Hippocampal formation (tissue), 2 donors: ENCODE results near the gene PROM1.

ENCODE experiments used
- DNase-seq, 2 donors: peaks; one replicate each; lab custom pipeline; 2025; lab: John Stamatoyannopoulos, UW

The PROM1 gene

GRCh38 chr4:16062601-16063000 is 21.2 kb downstream of the PROM1 start:
- DNase-seq = no peak

GRCh38 chr4:16056681-16057385 is 27.0 kb downstream of the PROM1 start:
- no peak for DNase-seq

GRCh38 chr4:16055873-16056272 is 27.9 kb downstream of the PROM1 start:
- no peak for DNase-seq

- DNase-seq = no peak
Measured at GRCh38 chr4:16055471-16055870, 28.4 kb downstream of the PROM1 start.

DNA sequence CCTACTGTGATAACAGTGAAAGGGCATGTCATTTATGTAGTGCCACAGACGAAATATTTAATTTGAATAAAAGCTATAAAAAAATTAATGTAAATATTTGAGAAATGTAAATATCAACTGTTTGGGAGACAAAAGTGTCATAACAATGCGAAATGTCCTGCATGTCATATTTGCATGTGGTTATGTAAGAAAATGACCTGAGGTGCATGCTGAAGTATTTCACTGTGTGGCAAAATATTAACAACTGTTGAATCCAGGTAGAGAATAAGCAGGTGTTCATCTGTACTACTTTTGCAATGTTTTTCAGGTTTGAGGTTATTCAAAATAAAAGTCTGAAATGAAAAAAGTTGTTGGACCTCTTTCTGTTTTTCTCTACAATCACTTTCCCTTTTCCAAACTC is 30.9 kb downstream of the PROM1 start:
- no peak for DNase-seq

DNA sequence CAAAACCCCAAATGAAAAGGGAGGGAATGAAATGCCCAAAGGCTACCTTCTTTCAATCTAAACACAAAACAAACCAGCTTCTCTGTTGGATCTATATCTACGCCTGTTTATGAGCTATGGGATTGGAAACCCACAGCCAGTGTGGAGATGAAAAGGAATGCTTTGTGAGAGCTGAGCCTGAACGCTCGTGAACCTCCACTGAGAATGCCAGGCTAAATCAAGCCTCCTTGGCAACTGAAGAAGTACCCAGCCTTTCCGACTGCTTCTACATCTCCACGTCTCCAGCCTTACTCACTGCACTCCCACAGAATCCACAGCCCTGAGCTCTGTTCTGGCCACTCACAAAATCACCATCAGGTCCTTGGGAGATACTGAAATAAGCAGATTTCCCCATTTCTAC is 31.8 kb downstream of the PROM1 start:
- no peak for DNase-seq

DNA sequence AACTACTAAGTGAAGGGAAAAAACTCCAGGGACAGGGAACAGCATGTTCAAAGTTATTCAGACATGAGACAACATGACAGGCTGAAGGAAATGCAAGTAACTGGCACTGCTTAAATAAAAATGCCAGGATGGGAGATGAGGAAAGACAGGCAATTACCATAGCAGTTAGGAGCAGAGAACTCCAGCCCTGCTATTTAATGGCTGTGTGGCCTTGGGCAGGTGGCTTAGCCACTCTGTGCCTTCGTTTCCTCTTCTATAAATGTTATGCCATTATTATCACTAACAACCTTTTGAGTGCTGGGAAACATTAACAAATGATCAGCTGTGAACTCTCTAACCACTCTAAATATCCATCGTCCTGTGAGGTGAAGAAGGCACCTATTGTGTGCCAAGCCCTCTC is 32.7 kb downstream of the PROM1 start:
- no peak for DNase-seq

- DNase-seq = no peak
Measured at GRCh38 chr4:16050669-16051068, 33.2 kb downstream of the PROM1 start.

DNA sequence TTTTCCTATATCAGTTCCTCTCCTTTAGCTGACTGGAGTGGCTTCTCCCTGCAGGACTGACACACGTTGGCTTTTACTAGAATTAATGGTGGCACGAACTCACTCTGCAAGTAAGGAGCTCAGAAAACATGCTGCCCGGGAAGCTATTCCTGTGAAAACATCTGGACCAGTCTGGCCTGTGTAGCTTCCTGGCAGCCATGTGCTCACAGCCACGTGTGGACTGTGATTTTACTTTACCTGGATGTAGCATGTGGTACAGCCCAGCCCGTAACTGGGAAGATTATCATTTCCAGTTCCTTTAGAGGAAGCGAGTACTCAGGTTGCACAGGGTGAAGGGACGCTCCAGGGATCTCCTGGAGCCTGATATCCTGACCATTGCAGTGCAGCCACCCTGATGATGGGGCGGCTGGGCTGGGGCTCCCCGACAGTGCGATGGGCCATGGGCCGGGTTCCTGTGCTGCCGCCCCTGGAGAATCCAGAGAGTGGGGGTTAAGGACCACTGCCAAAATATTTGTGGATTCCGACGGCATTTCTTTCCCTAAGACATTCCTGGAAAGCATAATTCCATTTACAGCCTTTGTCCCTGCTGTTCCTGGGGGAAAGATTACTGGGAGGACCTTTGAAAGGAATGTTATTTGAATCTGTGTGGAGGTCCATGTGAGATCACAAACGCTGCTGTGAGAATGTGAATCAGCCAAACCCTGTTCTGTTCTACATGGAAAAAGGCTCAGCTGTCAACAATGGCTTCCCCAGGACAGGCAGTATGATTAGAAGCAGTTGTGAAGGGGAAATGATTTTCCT is 35.0 kb downstream of the PROM1 start:
- no peak for DNase-seq

DNA sequence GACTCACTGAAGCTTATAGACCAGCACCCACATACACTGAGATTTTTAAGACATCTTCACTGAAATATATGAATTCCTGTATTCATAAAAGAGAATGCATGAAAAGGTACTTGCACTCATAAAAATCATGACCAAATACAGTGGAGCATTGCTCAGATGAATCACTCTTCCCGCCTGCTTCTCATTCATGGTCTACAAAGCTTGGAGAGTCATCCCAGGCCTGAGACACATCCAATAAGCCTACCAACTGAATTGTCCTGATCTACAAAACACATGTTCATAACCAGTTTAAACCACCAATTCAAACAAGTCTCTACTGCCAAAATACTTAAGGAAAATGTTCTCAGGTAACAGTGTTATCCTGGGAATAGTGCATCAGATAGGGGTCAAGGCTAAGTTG is 38.1 kb downstream of the PROM1 start:
- DNase-seq = no peak

DNA sequence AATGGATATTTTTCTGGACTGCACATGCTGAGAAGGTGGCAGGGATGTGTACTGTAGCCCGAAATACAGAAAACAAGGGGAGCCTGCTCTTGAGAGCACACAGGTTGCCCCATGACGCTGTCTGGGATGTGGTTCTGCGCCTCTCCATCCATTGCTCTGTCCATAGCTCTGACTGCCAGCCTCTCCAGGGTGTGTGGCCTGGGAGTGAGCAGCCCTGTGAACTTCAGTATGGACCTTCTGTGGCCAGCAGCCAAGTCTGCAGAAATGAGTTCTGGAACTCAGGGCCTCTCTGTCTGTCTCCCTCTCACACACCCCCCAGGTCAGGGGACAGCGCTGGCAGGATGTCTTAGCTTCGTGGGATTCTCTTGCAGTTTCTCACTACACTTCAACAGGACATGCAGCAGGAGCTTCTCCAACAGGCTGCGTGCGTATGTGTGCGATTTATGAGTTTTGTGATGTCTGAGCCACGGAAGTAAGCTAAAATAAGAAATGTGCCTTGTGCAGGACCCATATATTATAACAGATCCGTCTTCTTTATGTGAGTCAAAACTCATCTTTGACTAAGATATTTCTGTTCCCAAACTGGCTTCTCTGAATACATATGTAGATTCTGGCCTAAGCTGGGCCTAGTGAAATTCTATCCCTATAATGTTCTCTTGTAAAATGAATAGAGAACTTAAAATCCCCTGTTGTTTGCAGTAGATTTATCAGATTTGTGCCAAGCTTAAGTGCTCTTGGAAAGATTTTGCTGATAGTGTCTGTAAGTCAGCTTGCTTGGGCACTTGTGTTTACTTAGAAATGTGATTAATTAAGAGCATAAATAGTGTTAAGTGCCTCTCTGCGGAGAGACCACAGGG is 40.0 kb downstream of the PROM1 start:
- DNase-seq = no peak

- no peak for DNase-seq
Measured at GRCh38 chr4:16039139-16039538, 44.7 kb downstream of the PROM1 start.

DNA sequence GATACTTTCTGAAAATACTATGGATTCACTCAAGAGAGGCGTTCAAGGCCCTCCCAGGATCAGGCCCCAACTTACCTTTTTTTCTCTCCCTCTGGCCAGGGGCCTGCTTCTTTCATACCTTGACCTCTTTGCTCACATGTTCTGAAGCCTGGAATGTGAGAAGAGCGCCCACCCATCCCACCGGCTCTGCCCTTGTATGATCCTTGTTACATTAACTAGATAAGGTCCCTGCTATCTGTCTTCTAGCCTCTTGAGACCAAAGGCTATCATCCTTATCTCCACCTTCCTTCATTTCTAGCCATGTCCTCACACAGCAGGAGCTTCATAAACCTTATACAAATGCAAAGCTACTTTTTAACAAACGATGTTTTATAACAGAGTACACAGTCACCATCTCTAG is 45.9 kb downstream of the PROM1 start:
- DNase-seq = no peak

DNA sequence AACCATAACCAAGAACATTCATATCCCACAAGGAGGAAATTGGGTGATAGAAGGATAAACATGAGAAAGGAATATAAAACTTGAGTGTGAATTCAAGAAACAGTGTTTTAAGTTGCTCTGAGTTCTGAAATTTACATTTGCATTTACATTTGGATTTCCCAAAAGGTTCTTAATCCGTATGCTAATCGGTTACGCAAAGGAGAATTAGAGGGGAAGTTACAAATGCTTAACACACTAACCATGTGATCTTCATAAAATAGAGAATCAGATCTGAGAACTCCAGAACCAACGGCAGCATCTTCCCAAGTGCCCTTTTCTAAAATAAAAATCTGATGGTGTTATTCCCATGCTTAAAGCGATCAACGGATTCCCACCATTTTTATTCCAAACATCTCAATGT is 48.0 kb downstream of the PROM1 start:
- no peak for DNase-seq

GRCh38 chr4:16034010-16034748 is 49.6 kb downstream of the PROM1 start:
- no peak for DNase-seq

DNA sequence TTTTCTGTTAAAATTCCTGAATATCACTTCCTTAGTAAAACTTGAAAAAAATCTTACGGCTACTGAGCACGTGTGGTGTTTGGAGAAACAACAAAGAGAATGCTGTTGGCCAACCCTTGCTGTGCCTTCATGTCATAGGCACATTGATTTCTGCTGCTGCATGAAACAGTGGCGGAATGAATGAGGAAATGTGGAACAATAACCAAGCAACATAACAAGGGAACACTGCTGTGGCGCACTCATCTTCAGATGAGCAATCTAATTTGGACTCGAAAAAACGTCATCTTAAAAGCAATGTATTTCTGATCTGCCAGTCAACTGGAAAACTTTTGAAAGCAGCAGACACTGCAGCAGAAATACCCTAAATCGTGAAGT is 51.4 kb downstream of the PROM1 start:
- DNase-seq = no peak

- no peak for DNase-seq
Measured at GRCh38 chr4:16031546-16032395, 52.1 kb downstream of the PROM1 start.

GRCh38 chr4:16029886-16030285 is 53.9 kb downstream of the PROM1 start:
- no peak for DNase-seq

DNA sequence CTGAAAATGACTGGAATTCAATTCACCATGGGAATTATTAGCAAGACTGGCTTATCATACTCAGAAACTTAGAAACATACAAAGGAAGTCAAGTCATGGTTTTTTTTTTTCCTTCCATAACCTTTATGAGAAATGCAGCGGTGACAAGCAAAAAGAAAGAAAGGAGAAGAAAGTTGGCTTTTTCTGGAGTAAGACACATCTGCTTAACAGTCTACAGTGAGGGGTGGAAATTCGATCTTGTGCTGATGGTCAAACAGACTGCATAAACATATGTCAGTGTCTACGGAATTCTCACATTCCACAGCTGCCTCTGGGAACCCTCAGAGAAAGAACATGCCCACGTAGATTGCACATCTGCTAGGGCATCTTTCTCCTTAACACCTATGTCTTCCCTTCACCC is 54.6 kb downstream of the PROM1 start:
- no peak for DNase-seq

- no peak for DNase-seq
Measured at GRCh38 chr4:16027626-16028025, 56.2 kb downstream of the PROM1 start.

GRCh38 chr4:16027114-16027513 is 56.7 kb downstream of the PROM1 start:
- DNase-seq = no peak
